HCT116 (cell line): ENCODE measurements around the gene SEMA5B. TPM values are rescaled to one million over a fixed set of nuclear protein-coding genes. Genes with fewer than 3 reads are reported as not detected.

ENCODE experiments used
- ATAC-seq: fragments of 200-7000 bp; cut with Tn5 transposase; 2 replicates; pipeline ENCODE4 v1.9.1; 2020; ENCODE audit warnings: mild to moderate bottlenecking, moderate library complexity
- BruUV-seq: library from RNA; stranded (reverse); fragments of 400-500 nt; replicated peaks from 2 replicates; lab custom pipeline; 2021; lab: Mats Ljungman, UMichigan
- CTCF ChIA-PET: fragments of 300-600 bp; sonication (Branson Sonifier 250); formaldehyde crosslinking; loops from one replicate; lab custom pipeline; 2021; ENCODE audit warnings: antibody characterized with exemption; lab: Charles Lee
- POLR2A ChIA-PET: fragments of 300-600, 350-600 bp; sonication (Branson Sonifier 250); formaldehyde crosslinking; loops from one replicate; lab custom pipeline; 2021; ENCODE audit warnings: antibody characterized with exemption; lab: Charles Lee
- RAD21 ChIA-PET, 2 experiments: fragments of 300-600 bp; sonication (Branson Sonifier 250); formaldehyde crosslinking; loops; one replicate each; lab custom pipeline; 2023; ENCODE audit warnings: low total read pairs in 2 of 2; ENCODE audit not compliant: uncharacterized antibody in 2 of 2, unreplicated experiment in 2 of 2, low non-redundant PET in 1 of 2; lab: Charles Lee
- DNase-seq: peaks from one replicate; pipeline ENCODE4 v3.0.0-alpha.2; 2010; ENCODE audit warnings: low read depth, low spot score
- H2AFZ ChIP-seq: fragments of 200-600 bp; shearing (Covaris generic), sonication (generic); 2 replicates; pipeline ENCODE4 v1.6.1; 2017; ENCODE audit warnings: low read depth, mixed run types, mixed read lengths, antibody characterized with exemption, low read length; ENCODE audit not compliant: poor library complexity, severe bottlenecking
- H3K27ac ChIP-seq: 2 replicates; pipeline ENCODE4 v1.5.1; 2012; ENCODE audit warnings: low read depth, low read length
- H3K27me3 ChIP-seq: fragments of 200-600 bp; sonication (generic); 2 replicates; pipeline ENCODE4 v1.6.1; 2016; ENCODE audit warnings: mixed run types, low read length, mixed read lengths; ENCODE audit not compliant: insufficient read depth
- H3K36me3 ChIP-seq, 2 experiments: fragments of 200-500 bp in 1 of 2; fragments of 200-600 bp in 1 of 2; sonication (Bioruptor generic) in 1 of 2; sonication (generic) in 1 of 2; 2 replicates each; pipeline versions ENCODE4 v1.5.1 to v1.6.1; 2014 to 2016; ENCODE audit warnings: low read length in 2 of 2, inconsistent platforms in 1 of 2, mixed read lengths in 1 of 2, mixed run types in 1 of 2; ENCODE audit not compliant: insufficient read depth in 2 of 2, control insufficient read depth in 1 of 2
- H3K4me1 ChIP-seq, 2 experiments: fragments of 200-600 bp in 1 of 2; sonication (generic) in 1 of 2; 2 replicates each; pipeline versions ENCODE4 v1.5.1 to v1.6.1; 2012 to 2017; ENCODE audit warnings: low read length in 2 of 2, inconsistent platforms in 1 of 2, mild to moderate bottlenecking in 1 of 2, mixed read lengths in 1 of 2, mixed run types in 1 of 2, moderate library complexity in 1 of 2; ENCODE audit not compliant: insufficient read depth in 2 of 2, control insufficient read depth in 1 of 2
- H3K4me2 ChIP-seq: fragments of 200-600 bp; sonication (generic); 2 replicates; pipeline ENCODE4 v1.6.1; 2017; ENCODE audit warnings: mixed run types, low read length, mixed read lengths
- H3K4me3 ChIP-seq, 2 experiments: fragments of 200-600 bp in 1 of 2; sonication (generic) in 1 of 2; replicated peaks in 1 of 2; 2 replicates each; pipeline ENCODE4 v1.5.1; 2011 to 2016; ENCODE audit warnings: low read length in 2 of 2, control low read depth in 1 of 2, low read depth in 1 of 2, mild to moderate bottlenecking in 1 of 2, mixed read lengths in 1 of 2, mixed run types in 1 of 2
- H3K79me2 ChIP-seq: fragments of 200-600 bp; sonication (generic); 2 replicates; pipeline ENCODE4 v1.6.1; 2017; ENCODE audit warnings: mild to moderate bottlenecking, mixed run types, low read length, moderate library complexity, mixed read lengths; ENCODE audit not compliant: insufficient read depth
- H3K9ac ChIP-seq: fragments of 200-600 bp; sonication (generic); 2 replicates; pipeline ENCODE4 v1.6.1; 2016; ENCODE audit warnings: low read length, mixed read lengths
- H3K9me2 ChIP-seq: fragments of 200-600 bp; sonication (generic), shearing (Covaris generic); 2 replicates; pipeline ENCODE4 v1.6.1; 2017; ENCODE audit warnings: mixed run types, mild to moderate bottlenecking, moderate library complexity; ENCODE audit not compliant: insufficient read depth
- H3K9me3 ChIP-seq, 2 experiments: fragments of 200-500 bp in 1 of 2; fragments of 200-600 bp in 1 of 2; sonication (Bioruptor generic) in 1 of 2; sonication (generic) in 1 of 2; 2 replicates each; pipeline ENCODE4 v1.6.1; 2014 to 2017; ENCODE audit warnings: low read length in 2 of 2, mixed read lengths in 2 of 2, inconsistent platforms in 1 of 2, low read depth in 1 of 2, mild to moderate bottlenecking in 1 of 2, mixed run types in 1 of 2, moderate library complexity in 1 of 2; ENCODE audit not compliant: control insufficient read depth in 1 of 2, insufficient read depth in 1 of 2
- H4K20me1 ChIP-seq: fragments of 200-600 bp; sonication (generic), shearing (Covaris generic); 2 replicates; pipeline ENCODE4 v1.6.1; 2017; ENCODE audit warnings: mixed run types, mild to moderate bottlenecking, moderate library complexity; ENCODE audit not compliant: insufficient read depth
- CEBPB ChIP-seq: IDR thresholded peaks from 2 replicates; pipeline ENCODE4 v1.6.1; 2012; ENCODE audit warnings: low read depth
- EGR1 ChIP-seq: IDR thresholded peaks from 2 replicates; pipeline ENCODE4 v1.6.1; 2012; ENCODE audit warnings: low read depth
- ELF1 ChIP-seq: IDR thresholded peaks from 2 replicates; pipeline ENCODE4 v1.6.1; 2012; ENCODE audit warnings: low read depth, borderline replicate concordance
- FOSL1 ChIP-seq: IDR thresholded peaks from 2 replicates; pipeline ENCODE4 v1.6.1; 2012; ENCODE audit warnings: low read depth
- JUND ChIP-seq: IDR thresholded peaks from 2 replicates; pipeline ENCODE4 v1.6.1; 2012
- RAD21 ChIP-seq: IDR thresholded peaks from 2 replicates; pipeline ENCODE4 v1.6.1; 2012; ENCODE audit warnings: low read depth, mild to moderate bottlenecking
- YY1 ChIP-seq: IDR thresholded peaks from 2 replicates; pipeline ENCODE4 v1.6.1; 2011; ENCODE audit warnings: low read length, low read depth, moderate library complexity, mild to moderate bottlenecking; ENCODE audit not compliant: insufficient replicate concordance; ENCODE audit errors: extremely low read depth
- intact Hi-C: fragments of 100-400 bp; cut with micrococcal nuclease; formaldehyde crosslinking; loops from 2 replicates; pipeline ENCODE4 v1.10.0; 2022
- total RNA-seq: library from RNA; stranded (reverse); gene quantifications from one replicate; pipeline ENCODE4 v1.2.1, GENCODE V29; 2021; ENCODE audit not compliant: unreplicated experiment

The SEMA5B gene
- total RNA-seq, 1 experiment from 2014 or later: 0.15 TPM

DNA sequence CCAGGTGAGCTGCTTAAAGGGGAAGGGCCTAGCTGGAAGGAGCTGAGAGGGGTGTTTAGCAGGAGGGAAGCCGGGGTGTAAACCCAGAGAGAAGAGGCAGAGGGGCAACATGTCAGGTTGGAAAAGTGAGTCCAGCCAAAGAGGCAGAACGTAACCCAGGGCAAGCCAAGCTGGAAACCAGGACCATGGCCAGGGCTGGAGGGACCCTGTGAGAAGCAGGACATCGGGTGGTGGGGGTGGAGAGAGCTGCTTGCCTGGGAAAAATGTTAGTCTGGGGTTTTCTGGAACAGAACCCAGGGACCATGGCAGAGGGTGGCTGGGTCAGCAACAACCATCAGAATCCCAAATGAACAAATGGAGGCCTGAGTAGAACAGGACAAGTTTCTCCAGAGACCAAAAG lies 32.6 kb downstream of the SEMA5B start:
- no peak overlapping the region for H3K4me3 ChIP-seq
- TF ChIP-seq FOSL1 (no peak), ELF1 (no peak), RAD21 (no peak)
- H2AFZ ChIP-seq: no peak overlapping the region
- H3K4me2 ChIP-seq: no peak overlapping the region
- ChIA-PET POLR2A (no interaction called here), CTCF (no interaction called here), RAD21 (no interaction called here)
- H3K9me2 ChIP-seq: no peaks in the 10 kb centered on the region
- no TSS peak for BruUV-seq
- H4K20me1 ChIP-seq: no peaks in the 10 kb centered on the region
- peaks cover 41% of the 10 kb centered on the region for H3K27me3 ChIP-seq
- no peak overlapping the region for H3K9ac ChIP-seq
- DNase-seq (no peak), ATAC-seq (no peak)
- no peak overlapping the region for H3K27ac ChIP-seq
- H3K79me2 ChIP-seq: no peaks in the 10 kb centered on the region
- H3K36me3 ChIP-seq: no peaks in the 10 kb centered on the region
- no peaks in the 10 kb centered on the region for H3K9me3 ChIP-seq
- intact Hi-C loops: no loop called here
- H3K4me1 ChIP-seq: no peaks in the 10 kb centered on the region

DNA sequence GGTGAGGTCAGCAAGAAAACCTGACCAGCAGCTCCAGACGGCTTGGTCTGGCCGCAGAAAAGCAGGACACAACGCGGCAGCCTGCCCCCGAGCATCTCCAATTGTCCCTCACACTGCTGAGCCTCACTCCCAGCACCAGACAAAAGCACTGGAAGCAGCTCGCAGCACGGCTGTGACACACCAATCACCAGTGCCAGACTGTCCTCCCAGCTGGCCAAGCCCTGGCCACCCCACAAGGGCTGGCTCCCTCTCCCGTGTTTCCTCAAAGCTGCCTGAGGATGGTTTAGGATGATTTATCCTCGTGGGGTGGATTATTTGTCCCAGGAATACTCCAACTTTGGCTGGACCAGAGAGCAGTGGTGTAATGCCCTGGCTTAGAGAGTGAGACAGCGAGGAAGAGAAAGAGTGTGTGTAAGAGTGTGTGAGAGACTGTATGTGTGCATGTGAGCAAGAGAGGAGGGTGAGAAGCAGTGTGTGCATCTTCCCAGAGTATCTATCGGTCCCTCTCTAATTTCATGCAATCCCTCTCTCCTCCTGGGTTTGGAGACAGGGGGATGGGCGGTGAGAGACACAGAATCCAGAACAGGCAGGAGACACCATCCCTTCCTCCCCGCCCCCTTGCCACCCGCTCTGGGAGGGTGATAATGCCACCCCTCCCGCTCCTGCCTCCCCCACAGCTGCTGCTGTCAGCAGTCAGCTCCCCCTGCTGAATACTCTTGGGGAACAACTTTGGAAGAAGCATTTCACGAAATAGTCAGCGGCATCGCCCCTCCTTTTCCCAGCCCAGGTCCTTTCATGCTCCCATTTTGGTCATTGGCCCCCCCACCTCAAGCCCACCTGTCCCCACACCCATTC lies 34.2 kb downstream of the SEMA5B start:
- Histone ChIP-seq H3K4me2 (no peak overlapping the region), H4K20me1 (no peaks in the 10 kb centered on the region), H3K4me3 (no peak overlapping the region), H3K9me3 (no peaks in the 10 kb centered on the region), H3K79me2 (no peaks in the 10 kb centered on the region), H3K9me2 (no peaks in the 10 kb centered on the region), H3K36me3 (no peaks in the 10 kb centered on the region), H2AFZ (no peak overlapping the region), H3K9ac (no peak overlapping the region), H3K4me1 (no peaks in the 10 kb centered on the region), H3K27ac (no peak overlapping the region), H3K27me3 (peaks cover 57% of the 10 kb centered on the region)
- TF ChIP-seq YY1: no peak
- no peak for TF ChIP-seq CEBPB
- TF ChIP-seq EGR1: no peak
- TF ChIP-seq ELF1: no peak
- no peak for TF ChIP-seq JUND
- ChIA-PET RAD21 (no interaction called here), POLR2A (no interaction called here), CTCF (no interaction called here)
- DNase-seq: no peak
- intact Hi-C loops: no loop called here
- no TSS peak for BruUV-seq
- 0 out of 2 replicates have a peak, but pooled peaks have one; percentile 17 for ATAC-seq
